Panc1 (cell line): ENCODE data around the gene FAM222B.

Source experiments
- CTCF ChIP-seq: fragments of 450-650 bp; IDR thresholded peaks from 2 replicates; pipeline ENCODE4 v1.5.1; 2017; ENCODE audit warnings: mild to moderate bottlenecking
- POLR2AphosphoS5 ChIP-seq: IDR thresholded peaks from 2 replicates; pipeline ENCODE4 v1.6.1; 2012; ENCODE audit warnings: mild to moderate bottlenecking, low read depth, low read length, moderate library complexity

GRCh38 chr17:28880572-28880945, 38.0 kb upstream of the FAM222B start:
- TF ChIP-seq CTCF (no peak), POLR2AphosphoS5 (no peak)
